Panc1 (cell line): ENCODE measurements around the gene GALNT11. TPM values are rescaled to one million over a fixed set of nuclear protein-coding genes. Genes with fewer than 3 reads are reported as not detected.
"Not testable (repeated sequence)": the region's sequence is repeated elsewhere in the genome, so short reads cannot be mapped to it uniquely, and the experiment has no call there.

Source experiments
- ATAC-seq: fragments of 200-7000 bp; cut with Tn5 transposase; 2 replicates; pipeline ENCODE4 v1.9.1; 2020; ENCODE audit warnings: mild to moderate bottlenecking, moderate library complexity
- BruUV-seq: library from RNA; stranded (reverse); fragments of 400-500 nt; replicated peaks from 2 replicates; lab custom pipeline; 2021; lab: Mats Ljungman, UMichigan
- CTCF ChIA-PET: fragments of 300-600 bp; sonication (Branson Sonifier 250); formaldehyde crosslinking; loops from one replicate; lab custom pipeline; 2022; ENCODE audit warnings: antibody characterized with exemption; lab: Charles Lee
- POLR2A ChIA-PET: fragments of 300-600 bp; sonication (Branson Sonifier 250); formaldehyde crosslinking; loops from one replicate; lab custom pipeline; 2022; ENCODE audit warnings: antibody characterized with exemption; lab: Charles Lee
- DNase-seq: peaks from one replicate; pipeline ENCODE4 v3.0.0-alpha.2; 2010; ENCODE audit warnings: low read depth, low spot score
- H3K27ac ChIP-seq: 2 replicates; pipeline ENCODE4 v1.5.1; 2011; ENCODE audit warnings: mild to moderate bottlenecking, low read length, inconsistent platforms
- H3K27me3 ChIP-seq: fragments of 200-500 bp; sonication (Bioruptor generic); 2 replicates; pipeline ENCODE4 v1.6.0; 2014; ENCODE audit warnings: low read length, inconsistent platforms; ENCODE audit not compliant: control insufficient read depth, insufficient read depth
- H3K36me3 ChIP-seq: fragments of 200-500 bp; sonication (Bioruptor generic); 2 replicates; pipeline ENCODE4 v1.5.1; 2014; ENCODE audit warnings: inconsistent platforms, mild to moderate bottlenecking, low read length, moderate library complexity; ENCODE audit not compliant: control insufficient read depth, insufficient read depth
- H3K4me1 ChIP-seq: 2 replicates; pipeline ENCODE4 v1.5.1; 2011; ENCODE audit warnings: inconsistent platforms, mild to moderate bottlenecking, low read length, moderate library complexity; ENCODE audit not compliant: control insufficient read depth, insufficient read depth
- H3K4me3 ChIP-seq, 2 experiments: 2 replicates each; pipeline ENCODE4 v1.5.1; 2011 to 2012; ENCODE audit warnings: low read depth in 2 of 2, low read length in 2 of 2, mild to moderate bottlenecking in 2 of 2, inconsistent platforms in 1 of 2, moderate library complexity in 1 of 2
- H3K9me3 ChIP-seq: fragments of 200-500 bp; sonication (Bioruptor generic); 2 replicates; pipeline ENCODE4 v1.5.1; 2014; ENCODE audit warnings: low read depth, mild to moderate bottlenecking, inconsistent platforms, low read length, moderate library complexity; ENCODE audit not compliant: control insufficient read depth, insufficient read depth
- CTCF ChIP-seq: fragments of 450-650 bp; IDR thresholded peaks from 2 replicates; pipeline ENCODE4 v1.5.1; 2017; ENCODE audit warnings: mild to moderate bottlenecking
- POLR2AphosphoS5 ChIP-seq: IDR thresholded peaks from 2 replicates; pipeline ENCODE4 v1.6.1; 2012; ENCODE audit warnings: mild to moderate bottlenecking, low read depth, low read length, moderate library complexity
- SIN3A ChIP-seq: IDR thresholded peaks from 2 replicates; pipeline ENCODE4 v1.6.1; 2012; ENCODE audit warnings: low read depth, mild to moderate bottlenecking, low read length, moderate library complexity, borderline replicate concordance; ENCODE audit not compliant: insufficient read depth
- TCF7L2 ChIP-seq: IDR thresholded peaks from 2 replicates; pipeline ENCODE4 v1.6.1; 2011; ENCODE audit warnings: mild to moderate bottlenecking, low read depth, low read length, inconsistent platforms
- in situ Hi-C: cut with HindIII; loops from 2 replicates; pipeline ENCODE4 v1.10.0; 2016; ENCODE audit warnings: low sequenced_read_pairs, low pct_unique_long_range_greater_than_20kb
- intact Hi-C: fragments of 100-400 bp; cut with micrococcal nuclease; formaldehyde crosslinking; loops from one replicate; pipeline ENCODE4 v1.10.0; 2022; ENCODE audit not compliant: unreplicated experiment
- total RNA-seq: library from RNA; stranded (reverse); gene quantifications from one replicate; pipeline ENCODE4 v1.2.1, GENCODE V29; 2021; ENCODE audit not compliant: unreplicated experiment
- TF ChIP-seq, protein P1 (sequence below), 2 experiments: IDR thresholded peaks; 2 replicates each; pipeline ENCODE4 v1.6.1; 2011 to 2012; ENCODE audit warnings: low read depth in 2 of 2, control low read depth in 1 of 2, low read length in 1 of 2, mild to moderate bottlenecking in 1 of 2, moderate library complexity in 1 of 2; ENCODE audit not compliant: insufficient read depth in 1 of 2

GALNT11 gene
- total RNA-seq, 1 experiment from 2014 or later, result 48.7 TPM

- H3K27ac ChIP-seq, result no peak overlapping the region
- intact Hi-C loops, result no loop called here
- in situ Hi-C loops, result no loop called here
- H3K36me3 ChIP-seq, result no peaks in the 10 kb centered on the region
- DNase-seq (no peak), ATAC-seq (no peak)
- TF ChIP-seq TCF7L2, result no peak
- TF ChIP-seq CTCF, result no peak
- no peak for TF ChIP-seq SIN3A
- no peak for TF ChIP-seq POLR2AphosphoS5
- TF ChIP-seq, protein P1, sequence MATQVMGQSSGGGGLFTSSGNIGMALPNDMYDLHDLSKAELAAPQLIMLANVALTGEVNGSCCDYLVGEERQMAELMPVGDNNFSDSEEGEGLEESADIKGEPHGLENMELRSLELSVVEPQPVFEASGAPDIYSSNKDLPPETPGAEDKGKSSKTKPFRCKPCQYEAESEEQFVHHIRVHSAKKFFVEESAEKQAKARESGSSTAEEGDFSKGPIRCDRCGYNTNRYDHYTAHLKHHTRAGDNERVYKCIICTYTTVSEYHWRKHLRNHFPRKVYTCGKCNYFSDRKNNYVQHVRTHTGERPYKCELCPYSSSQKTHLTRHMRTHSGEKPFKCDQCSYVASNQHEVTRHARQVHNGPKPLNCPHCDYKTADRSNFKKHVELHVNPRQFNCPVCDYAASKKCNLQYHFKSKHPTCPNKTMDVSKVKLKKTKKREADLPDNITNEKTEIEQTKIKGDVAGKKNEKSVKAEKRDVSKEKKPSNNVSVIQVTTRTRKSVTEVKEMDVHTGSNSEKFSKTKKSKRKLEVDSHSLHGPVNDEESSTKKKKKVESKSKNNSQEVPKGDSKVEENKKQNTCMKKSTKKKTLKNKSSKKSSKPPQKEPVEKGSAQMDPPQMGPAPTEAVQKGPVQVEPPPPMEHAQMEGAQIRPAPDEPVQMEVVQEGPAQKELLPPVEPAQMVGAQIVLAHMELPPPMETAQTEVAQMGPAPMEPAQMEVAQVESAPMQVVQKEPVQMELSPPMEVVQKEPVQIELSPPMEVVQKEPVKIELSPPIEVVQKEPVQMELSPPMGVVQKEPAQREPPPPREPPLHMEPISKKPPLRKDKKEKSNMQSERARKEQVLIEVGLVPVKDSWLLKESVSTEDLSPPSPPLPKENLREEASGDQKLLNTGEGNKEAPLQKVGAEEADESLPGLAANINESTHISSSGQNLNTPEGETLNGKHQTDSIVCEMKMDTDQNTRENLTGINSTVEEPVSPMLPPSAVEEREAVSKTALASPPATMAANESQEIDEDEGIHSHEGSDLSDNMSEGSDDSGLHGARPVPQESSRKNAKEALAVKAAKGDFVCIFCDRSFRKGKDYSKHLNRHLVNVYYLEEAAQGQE (IDR thresholded peaks at IDR 0.05; ENCODE audit: insufficient read depth in 1 of 2, low read depth in 2 of 2, low read length in 1 of 2), result no peak
- H3K9me3 ChIP-seq, result no peaks in the 10 kb centered on the region
- BruUV-seq, result no TSS peak
- POLR2A ChIA-PET, result no interaction called here
- H3K27me3 ChIP-seq, result no peaks in the 10 kb centered on the region; the same call in 1 of the 2 replicates
- no peaks in the 10 kb centered on the region for H3K4me1 ChIP-seq
- CTCF ChIA-PET, result no interaction called here
- no peak overlapping the region for H3K4me3 ChIP-seq
Observed at GRCh38 chr7:152016947-152017346, 8.5 kb upstream of the GALNT11 start.

GRCh38 chr7:152017683-152018082 lies 7.8 kb upstream of the GALNT11 start:
- BruUV-seq, H3K4me1 ChIP-seq, ATAC-seq, H3K36me3 ChIP-seq, in situ Hi-C loops, CTCF ChIA-PET, H3K27me3 ChIP-seq, H3K9me3 ChIP-seq, DNase-seq, H3K4me3 ChIP-seq, intact Hi-C loops, POLR2A ChIA-PET, H3K27ac ChIP-seq: not testable (repeated sequence)

DNA sequence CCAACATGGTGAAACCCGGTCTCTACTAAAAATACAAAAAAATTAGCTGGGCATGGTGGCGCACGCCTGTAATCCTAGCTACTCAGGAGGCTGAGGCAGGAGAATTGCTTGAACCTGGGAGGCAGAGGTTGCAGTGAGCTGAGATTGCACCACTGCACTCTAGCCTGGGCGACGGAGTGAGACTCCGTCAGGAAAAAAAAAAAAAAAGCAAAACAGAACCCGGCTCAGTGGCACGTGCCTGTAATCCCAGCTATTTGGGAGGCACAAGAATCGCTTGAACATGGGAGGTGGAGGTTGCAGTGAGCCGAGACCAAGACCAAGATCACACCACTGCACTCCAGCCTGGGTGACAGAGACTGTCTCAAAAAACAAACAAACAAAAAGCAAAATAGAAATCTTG lies 3.7 kb upstream of the GALNT11 start:
- POLR2A ChIA-PET, H3K27me3 ChIP-seq, H3K9me3 ChIP-seq, DNase-seq, BruUV-seq, H3K4me1 ChIP-seq, H3K36me3 ChIP-seq, ATAC-seq, CTCF ChIA-PET, H3K27ac ChIP-seq, in situ Hi-C loops, H3K4me3 ChIP-seq: not testable (repeated sequence)
- intact Hi-C loops, result loop anchor here (2.0 kb wide), 1 partner anchor 29 kb away; no protein-coding TSS in a partner anchor
